Activated T-cell treated with anti-CD3 and anti-CD28 coated beads for 4 hours (primary cell): ENCODE data around the gene ACSL4.
"Not testable (repeated sequence)": the region's sequence is repeated elsewhere in the genome, so short reads cannot be mapped to it uniquely, and the experiment has no call there.

ENCODE experiments used
- DNase-seq: peaks from one replicate; pipeline ENCODE4 v3.0.0-alpha.2; 2020

ACSL4 gene

GRCh38 chrX:109732807-109733612 is at the start of gene ACSL4:
TSS of gene ACSL4 (minus strand) at chrX:109733257. CDS start at chrX:109683363, 49,894 bp downstream.
- DNase-seq: peak; percentile 87

GRCh38 chrX:109777749-109778148 is 44.7 kb upstream of the ACSL4 start:
- no peak for DNase-seq

- DNase-seq: no peak
Observed at GRCh38 chrX:109776986-109777385, 43.9 kb upstream of the ACSL4 start.

GRCh38 chrX:109776432-109776831 is 43.4 kb upstream of the ACSL4 start:
- no peak for DNase-seq

GRCh38 chrX:109775386-109775785 is 42.3 kb upstream of the ACSL4 start:
- DNase-seq: no peak

GRCh38 chrX:109774706-109775105 is 41.6 kb upstream of the ACSL4 start:
- DNase-seq: no peak

GRCh38 chrX:109774136-109774535 is 41.1 kb upstream of the ACSL4 start:
- no peak for DNase-seq

- DNase-seq: no peak
Observed at GRCh38 chrX:109773374-109773773, 40.3 kb upstream of the ACSL4 start.

GRCh38 chrX:109770780-109771179 is 37.7 kb upstream of the ACSL4 start:
- DNase-seq: no peak

GRCh38 chrX:109760922-109761250 is 27.8 kb upstream of the ACSL4 start:
- DNase-seq: no peak

- no peak for DNase-seq
Observed at GRCh38 chrX:109760209-109760921, 27.3 kb upstream of the ACSL4 start.

- DNase-seq: no peak
Observed at GRCh38 chrX:109753256-109753655, 20.2 kb upstream of the ACSL4 start.

GRCh38 chrX:109751698-109752097 is 18.6 kb upstream of the ACSL4 start:
- no peak for DNase-seq

GRCh38 chrX:109749207-109749606 is 16.1 kb upstream of the ACSL4 start:
- DNase-seq: no peak

GRCh38 chrX:109747681-109748080 is 14.6 kb upstream of the ACSL4 start:
- DNase-seq: no peak

GRCh38 chrX:109742722-109743121 is 9.7 kb upstream of the ACSL4 start:
- no peak for DNase-seq

GRCh38 chrX:109740896-109741295 is 7.8 kb upstream of the ACSL4 start:
- DNase-seq: not testable (repeated sequence)

- no peak for DNase-seq
Observed at GRCh38 chrX:109740433-109740809, 7.4 kb upstream of the ACSL4 start.

- no peak for DNase-seq
Observed at GRCh38 chrX:109739625-109740432, 6.8 kb upstream of the ACSL4 start.

GRCh38 chrX:109735202-109735744 is 2.2 kb upstream of the ACSL4 start:
- no peak for DNase-seq

- DNase-seq: no peak
Observed at GRCh38 chrX:109733613-109734083, 591 bp upstream of the ACSL4 start.

GRCh38 chrX:109732017-109732801 is 848 bp downstream of the ACSL4 start:
- peak; percentile 5 for DNase-seq
